ENCODE results near the gene DIS3L2.

DNA sequence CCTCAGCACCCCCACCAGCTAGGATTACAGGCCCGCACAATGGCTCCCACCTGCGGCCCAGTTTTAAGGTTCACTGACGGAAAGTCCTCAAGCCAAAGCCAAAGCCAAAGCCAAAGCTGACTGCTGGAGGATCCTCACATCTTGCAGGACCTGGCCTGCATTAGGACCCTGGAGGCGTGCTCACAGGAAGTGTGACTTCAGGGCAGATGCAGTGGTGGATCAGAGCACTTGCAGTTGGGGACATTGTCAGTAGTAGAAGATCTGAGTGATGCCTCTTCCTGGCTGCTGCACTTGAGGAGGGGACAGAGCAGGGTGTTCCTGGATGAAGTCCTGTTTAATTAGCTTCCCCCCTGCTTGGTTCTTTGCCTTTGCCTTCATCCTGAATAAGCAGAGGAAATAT lies 348.1 kb downstream of the DIS3L2 start:
- TF ChIP-seq EP300 (IDR thresholded peaks at IDR 0.05; ENCODE audit: borderline replicate concordance in 1 of 2, low read depth in 2 of 2, low read length in 2 of 2) = no peak
- TF ChIP-seq TCF12 (IDR thresholded peaks at IDR 0.05; ENCODE audit: low read depth, low read length) = no peak
- TF ChIP-seq HDAC2 (IDR thresholded peaks at IDR 0.05; ENCODE audit: borderline replicate concordance in 1 of 2, low read depth in 2 of 2, low read length in 2 of 2) = no peak
- no peak for TF ChIP-seq SIRT6 (IDR thresholded peaks at IDR 0.05; ENCODE audit: low read length)
- TF ChIP-seq, protein P1, sequence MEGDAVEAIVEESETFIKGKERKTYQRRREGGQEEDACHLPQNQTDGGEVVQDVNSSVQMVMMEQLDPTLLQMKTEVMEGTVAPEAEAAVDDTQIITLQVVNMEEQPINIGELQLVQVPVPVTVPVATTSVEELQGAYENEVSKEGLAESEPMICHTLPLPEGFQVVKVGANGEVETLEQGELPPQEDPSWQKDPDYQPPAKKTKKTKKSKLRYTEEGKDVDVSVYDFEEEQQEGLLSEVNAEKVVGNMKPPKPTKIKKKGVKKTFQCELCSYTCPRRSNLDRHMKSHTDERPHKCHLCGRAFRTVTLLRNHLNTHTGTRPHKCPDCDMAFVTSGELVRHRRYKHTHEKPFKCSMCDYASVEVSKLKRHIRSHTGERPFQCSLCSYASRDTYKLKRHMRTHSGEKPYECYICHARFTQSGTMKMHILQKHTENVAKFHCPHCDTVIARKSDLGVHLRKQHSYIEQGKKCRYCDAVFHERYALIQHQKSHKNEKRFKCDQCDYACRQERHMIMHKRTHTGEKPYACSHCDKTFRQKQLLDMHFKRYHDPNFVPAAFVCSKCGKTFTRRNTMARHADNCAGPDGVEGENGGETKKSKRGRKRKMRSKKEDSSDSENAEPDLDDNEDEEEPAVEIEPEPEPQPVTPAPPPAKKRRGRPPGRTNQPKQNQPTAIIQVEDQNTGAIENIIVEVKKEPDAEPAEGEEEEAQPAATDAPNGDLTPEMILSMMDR (IDR thresholded peaks at IDR 0.05; ENCODE audit: control extremely low read depth in 1 of 3, insufficient read depth in 1 of 3, low read depth in 1 of 3, low read length in 3 of 3) = no peak
- TF ChIP-seq MAFK (IDR thresholded peaks at IDR 0.05; ENCODE audit: low read depth, low read length) = no peak
- TF ChIP-seq POLR2A (IDR thresholded peaks at IDR 0.05; ENCODE audit: control extremely low read depth in 1 of 2, low read depth in 2 of 2, low read length in 2 of 2) = no peak
- no peak for TF ChIP-seq POLR2AphosphoS5 (IDR thresholded peaks at IDR 0.05; ENCODE audit: low read depth, low read length)
- no peak for TF ChIP-seq CHD2 (IDR thresholded peaks at IDR 0.05; ENCODE audit: low read length)
- TF ChIP-seq BCL11A (IDR thresholded peaks at IDR 0.05; ENCODE audit: low read depth in 2 of 2, low read length in 2 of 2) = no peak
- TF ChIP-seq PHF8 (conservative IDR thresholded peaks at IDR 0.05; ENCODE audit: low read depth, low read length) = no peak

All from H1 (cell line).